Adrenal gland (tissue), 12 donors: ENCODE measurements around the gene TRAPPC2B. TPM values are rescaled to one million over a fixed set of nuclear protein-coding genes. Genes with fewer than 3 reads are reported as not detected.
"Not testable (repeated sequence)": the region's sequence is repeated elsewhere in the genome, so short reads cannot be mapped to it uniquely, and the experiment has no call there.

Experiments
- DNase-seq, 7 donors: peaks; one replicate each; pipeline ENCODE4 v3.0.0-alpha.2; 2019 to 2020
- H3K27ac ChIP-seq, 5 donors: fragments of 200-600 bp; sonication (generic) in 4 of 5; 1 replicate in 3 of 5; 2 replicates in 2 of 5; pipeline versions ENCODE4 v1.5.1 to v1.8.0; 2016 to 2020; ENCODE audit warnings: mild to moderate bottlenecking in 1 of 5
- H3K27me3 ChIP-seq: fragments of 200-600 bp; 2 replicates; pipeline ENCODE4 v1.8.0; 2021
- H3K36me3 ChIP-seq, 2 donors: fragments of 200-600 bp; replicated peaks in 1 of 2; 1 replicate in 1 of 2; 2 replicates in 1 of 2; pipeline versions ENCODE4 v1.5.1 to v1.8.0; 2018 to 2022
- H3K4me1 ChIP-seq, 2 donors: fragments of 200-600 bp; replicated peaks in 1 of 2; 1 replicate in 1 of 2; 2 replicates in 1 of 2; pipeline versions ENCODE4 v1.5.1 to v1.8.0; 2018 to 2021
- H3K4me3 ChIP-seq, 4 donors: fragments of 200-600 bp; sonication (generic) in 3 of 4; one replicate each; pipeline ENCODE4 v1.5.1; 2016 to 2018
- H3K9me3 ChIP-seq, 3 donors: fragments of 200-600 bp; sonication (generic) in 1 of 3; replicated peaks in 1 of 3; 1 replicate in 2 of 3; 2 replicates in 1 of 3; pipeline versions ENCODE4 v1.5.1 to v1.8.0; 2016 to 2021
- CTCF ChIP-seq, 6 experiments: fragments of 450-650 bp in 4 of 6; fragments of 200-600 bp in 2 of 6; sonication (generic) in 1 of 6; IDR thresholded peaks; 1 replicate in 5 of 6; 2 replicates in 1 of 6; pipeline versions ENCODE4 v1.5.1 to v1.8.0; 2016 to 2021; ENCODE audit warnings: antibody characterized with exemption in 6 of 6, mild to moderate bottlenecking in 2 of 6, moderate library complexity in 1 of 6
- POLR2A ChIP-seq, 2 donors: fragments of 450-650 bp; IDR thresholded peaks; one replicate each; pipeline ENCODE4 v1.6.1; 2017; ENCODE audit warnings: antibody characterized with exemption in 2 of 2, mild to moderate bottlenecking in 2 of 2, moderate library complexity in 1 of 2
- WGBS, 4 donors: extraction: QIAGEN DNeasy Blood & Tissue Kit in 2 of 4; methylation state at CpG; one replicate each; pipeline versions ENCODE4 v1.1.5 to v1.1.7; 2013 to 2017; 5-methylcytosine and 5-hydroxymethylcytosine counted together
- intact Hi-C, 2 donors: fragments of 100-400 bp; cut with DNase I; formaldehyde crosslinking; loops; one replicate each; pipeline versions ENCODE4 v1.14.1 to v1.15.0; 2022 to 2023
- polyA plus RNA-seq, 3 donors: library from polyadenylated mRNA; stranded (reverse); fragments of 200-250 nt in 2 of 3; fragments of 350-450 nt in 1 of 3; fragmentation: Illumina TruSeq in 1 of 3; extraction: RNeasy Lipid Tissue Mini Kit (QIAGEN cat#74804) in 1 of 3; gene quantifications; one replicate each; pipeline ENCODE4 v1.2.3, GENCODE V29; 2013 to 2014
- total RNA-seq, 9 donors: library from RNA; depleted of rRNA in 4 of 9; stranded (reverse); fragments of >200 nt in 4 of 9; fragments of 120-200 nt in 1 of 9; fragmentation: NEBNext Ultra II Directional in 1 of 9; extraction: Animal tissue kit (Norgen Biotek cat#: 25700) in 1 of 9; gene quantifications; one replicate each; pipeline versions ENCODE4 v1.1.0 to v1.2.4, GENCODE V29; 2013 to 2023
- donor health status: healthy with polysubstance abuse.
- donor health status: Bipolar disorder and iron deficiency.
- donor health status: DM: yes; HTN: yes; CAD: no.
- donor health status: DM: no; HTN: no; CAD: no.
- donor health status: DM: no; HTN: no; CAD: no.
- donor health status: DM: yes; HTN: yes; CAD: no.

TRAPPC2B gene
- total and polyA plus RNA-seq, 12 donors: 12.6 to 72.8 (median 27.1) TPM

GRCh38 chr19:57363688-57364181, 384 bp downstream of the TRAPPC2B start:
- Histone ChIP-seq H3K4me1 (peaks cover 23 to 31% of the 10 kb centered on the region in 2 donors), H3K4me3 (peak overlapping the region; percentile 13 to 86 (median 66)), H3K27ac (peak overlapping the region; percentile 65 to 99 (median 92)), H3K9me3 (no peaks in the 10 kb centered on the region), H3K27me3 (no peaks in the 10 kb centered on the region), H3K36me3 (no peaks in the 10 kb centered on the region)
- TF ChIP-seq CTCF (IDR thresholded peaks at IDR 0.05) (no peak), POLR2A (IDR thresholded peaks at IDR 0.05) (no peak)
- intact Hi-C loops: no loop called here
- 0 to 5% (median 1%) methylated on average over 9 to 18 of the region's 18 CpGs for WGBS, 4 donors
- peak in 2 of 7 donors; percentile 34 to 61 for DNase-seq

GRCh38 chr19:57366776-57367175, 3.4 kb downstream of the TRAPPC2B start:
- Histone ChIP-seq H3K27ac (no peak overlapping the region), H3K27me3 (no peaks in the 10 kb centered on the region), H3K9me3 (no peaks in the 10 kb centered on the region), H3K36me3 (peaks cover 0 to 2% of the 10 kb centered on the region in 2 donors), H3K4me3 (no peak overlapping the region), H3K4me1 (peaks cover 16 to 22% of the 10 kb centered on the region in 2 donors)
- no peak for TF ChIP-seq CTCF (IDR thresholded peaks at IDR 0.05)
- no peak for TF ChIP-seq POLR2A (IDR thresholded peaks at IDR 0.05)
- intact Hi-C loops: no loop called here
- 91 to 93% (median 92%) methylated on average over 2 of the region's 2 CpGs for WGBS, 4 donors
- DNase-seq: no peak

- H3K27ac ChIP-seq: no peak overlapping the region
- H3K27me3 ChIP-seq: no peaks in the 10 kb centered on the region
- peaks cover 0 to 25% of the 10 kb centered on the region in 2 donors for H3K36me3 ChIP-seq
- WGBS, 4 donors: 90 to 97% (median 96%) methylated on average over 4 to 6 of the region's 6 CpGs
- no peaks in the 10 kb centered on the region for H3K4me1 ChIP-seq
- TF ChIP-seq CTCF (IDR thresholded peaks at IDR 0.05) (no peak), POLR2A (IDR thresholded peaks at IDR 0.05) (no peak)
- H3K9me3 ChIP-seq: peaks cover 0 to 21% (median 0%) of the 10 kb centered on the region in 3 donors
- no peak for DNase-seq
- H3K4me3 ChIP-seq: no peak overlapping the region
- intact Hi-C loops: no loop called here
Observed at GRCh38 chr19:57374179-57374578, 10.8 kb downstream of the TRAPPC2B start.

GRCh38 chr19:57374647-57375046, 11.3 kb downstream of the TRAPPC2B start:
- Histone ChIP-seq H3K9me3 (peaks cover 0 to 21% (median 0%) of the 10 kb centered on the region in 3 donors), H3K36me3 (peaks cover 0 to 25% of the 10 kb centered on the region in 2 donors)
- H3K27ac ChIP-seq, intact Hi-C loops, H3K4me3 ChIP-seq, H3K27me3 ChIP-seq, H3K4me1 ChIP-seq, DNase-seq: not testable (repeated sequence)
- WGBS, 4 donors: 95 to 98% (median 97%) methylated on average over 2 of the region's 2 CpGs

GRCh38 chr19:57376151-57376550, 12.8 kb downstream of the TRAPPC2B start:
- intact Hi-C loops: no loop called here
- no peak overlapping the region for H3K27ac ChIP-seq
- H3K9me3 ChIP-seq: peaks cover 0 to 21% (median 0%) of the 10 kb centered on the region in 3 donors
- 91 to 98% (median 95%) methylated on average over 6 of the region's 6 CpGs for whole genome bisulfite sequencing, 4 donors
- TF ChIP-seq POLR2A (IDR thresholded peaks at IDR 0.05): no peak
- TF ChIP-seq CTCF (IDR thresholded peaks at IDR 0.05): no peak
- no peaks in the 10 kb centered on the region for H3K27me3 ChIP-seq
- H3K4me1 ChIP-seq: no peaks in the 10 kb centered on the region
- no peak for DNase-seq
- no peak overlapping the region for H3K4me3 ChIP-seq
- H3K36me3 ChIP-seq: peaks cover 0 to 25% of the 10 kb centered on the region in 2 donors
